Stimulated activated naive CD8-positive, alpha-beta T cell treated with anti-CD3 and anti-CD28 coated beads, Interleukin-15, Interleukin-2, amounts not matched to agents 100 ng/mL and 50 ng/mL, for 24 hours (primary cell): ENCODE measurements around the gene RYR3.

Source experiments
- H3K27ac Mint-ChIP-seq: one replicate; pipeline ENCODE4 v1.8.0; 2021; ENCODE audit warnings: mild to moderate bottlenecking, mixed read lengths
- H3K27me3 Mint-ChIP-seq: one replicate; pipeline ENCODE4 v1.8.0; 2021; ENCODE audit warnings: mixed read lengths
- H3K36me3 Mint-ChIP-seq: one replicate; pipeline ENCODE4 v1.8.0; 2021; ENCODE audit warnings: low read depth, mixed read lengths
- H3K4me1 Mint-ChIP-seq: one replicate; pipeline ENCODE4 v1.8.0; 2021; ENCODE audit warnings: low read depth, mixed read lengths
- H3K4me3 Mint-ChIP-seq: one replicate; pipeline ENCODE4 v1.8.0; 2021; ENCODE audit warnings: mild to moderate bottlenecking, mixed read lengths
- H3K9me3 Mint-ChIP-seq: one replicate; pipeline ENCODE4 v1.8.0; 2021; ENCODE audit warnings: mixed read lengths

Gene RYR3

GRCh38 chr15:33859992-33860545, 549.3 kb downstream of the RYR3 start:
- Mint-ChIP-seq H3K4me1 (no peaks in the 10 kb centered on the region), H3K27me3 (no peaks in the 10 kb centered on the region), H3K36me3 (peaks cover 18% of the 10 kb centered on the region), H3K9me3 (no peaks in the 10 kb centered on the region), H3K27ac (no peak overlapping the region), H3K4me3 (no peak overlapping the region)

GRCh38 chr15:33860754-33861153, 550.0 kb downstream of the RYR3 start:
- no peaks in the 10 kb centered on the region for H3K4me1 Mint-ChIP-seq
- H3K9me3 Mint-ChIP-seq, result no peaks in the 10 kb centered on the region
- H3K36me3 Mint-ChIP-seq, result peaks cover 24% of the 10 kb centered on the region
- H3K27ac Mint-ChIP-seq, result no peak overlapping the region
- H3K4me3 Mint-ChIP-seq, result no peak overlapping the region
- H3K27me3 Mint-ChIP-seq, result no peaks in the 10 kb centered on the region

- Mint-ChIP-seq H3K4me1 (no peaks in the 10 kb centered on the region), H3K27me3 (no peaks in the 10 kb centered on the region)
Measured at GRCh38 chr15:33864360-33865075, 553.8 kb downstream of the RYR3 start.

GRCh38 chr15:33865416-33865815, 554.6 kb downstream of the RYR3 start:
- Mint-ChIP-seq H3K36me3 (peaks cover 35% of the 10 kb centered on the region), H3K4me1 (no peaks in the 10 kb centered on the region), H3K27ac (no peak overlapping the region), H3K27me3 (no peaks in the 10 kb centered on the region), H3K9me3 (no peaks in the 10 kb centered on the region), H3K4me3 (no peak overlapping the region)

More at GRCh38 chr15:33864360-33865075, 553.8 kb downstream of the RYR3 start:
- no peak overlapping the region for H3K27ac Mint-ChIP-seq
- no peak overlapping the region for H3K4me3 Mint-ChIP-seq
- H3K36me3 Mint-ChIP-seq, result peaks cover 35% of the 10 kb centered on the region
- H3K9me3 Mint-ChIP-seq, result no peaks in the 10 kb centered on the region

DNA sequence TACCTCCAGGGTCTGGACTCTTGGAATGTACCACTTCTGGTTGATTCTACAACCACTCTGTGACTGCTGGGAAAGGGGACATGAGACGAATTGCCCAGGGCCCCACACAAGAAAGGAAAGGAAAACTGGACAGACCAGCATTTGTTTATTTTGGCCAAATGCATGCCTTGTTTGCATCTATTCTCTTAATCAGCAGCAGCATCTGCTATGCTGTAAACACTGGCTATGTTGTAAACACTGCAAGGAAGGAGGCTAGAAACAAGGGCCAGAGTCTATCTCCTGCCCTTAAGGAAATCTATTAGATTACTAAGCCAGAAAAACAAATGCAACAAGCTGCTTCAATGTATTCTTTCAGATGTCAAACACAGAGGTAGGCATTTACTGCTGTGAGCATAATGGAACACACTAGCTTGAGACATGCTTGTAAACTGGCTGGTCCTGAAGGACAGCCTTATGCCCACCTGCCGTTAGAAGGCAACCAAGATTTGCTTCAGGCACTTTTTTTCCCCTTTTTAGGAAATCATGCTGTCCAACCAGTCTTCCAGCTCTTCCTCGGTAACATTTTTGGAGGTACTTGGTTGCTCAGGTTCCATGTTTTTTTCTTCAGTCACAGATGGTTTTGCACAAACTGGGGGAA, 555.5 kb downstream of the RYR3 start:
- Mint-ChIP-seq H3K4me1 (no peaks in the 10 kb centered on the region), H3K4me3 (no peak overlapping the region), H3K9me3 (no peaks in the 10 kb centered on the region), H3K27me3 (no peaks in the 10 kb centered on the region), H3K27ac (no peak overlapping the region), H3K36me3 (peaks cover 35% of the 10 kb centered on the region)

- H3K4me3 Mint-ChIP-seq, result no peak overlapping the region
- no peaks in the 10 kb centered on the region for H3K4me1 Mint-ChIP-seq
- no peaks in the 10 kb centered on the region for H3K9me3 Mint-ChIP-seq
- no peak overlapping the region for H3K27ac Mint-ChIP-seq
- H3K27me3 Mint-ChIP-seq, result no peaks in the 10 kb centered on the region
- peaks cover 10% of the 10 kb centered on the region for H3K36me3 Mint-ChIP-seq
Measured at GRCh38 chr15:33871980-33872379, 561.2 kb downstream of the RYR3 start.

DNA sequence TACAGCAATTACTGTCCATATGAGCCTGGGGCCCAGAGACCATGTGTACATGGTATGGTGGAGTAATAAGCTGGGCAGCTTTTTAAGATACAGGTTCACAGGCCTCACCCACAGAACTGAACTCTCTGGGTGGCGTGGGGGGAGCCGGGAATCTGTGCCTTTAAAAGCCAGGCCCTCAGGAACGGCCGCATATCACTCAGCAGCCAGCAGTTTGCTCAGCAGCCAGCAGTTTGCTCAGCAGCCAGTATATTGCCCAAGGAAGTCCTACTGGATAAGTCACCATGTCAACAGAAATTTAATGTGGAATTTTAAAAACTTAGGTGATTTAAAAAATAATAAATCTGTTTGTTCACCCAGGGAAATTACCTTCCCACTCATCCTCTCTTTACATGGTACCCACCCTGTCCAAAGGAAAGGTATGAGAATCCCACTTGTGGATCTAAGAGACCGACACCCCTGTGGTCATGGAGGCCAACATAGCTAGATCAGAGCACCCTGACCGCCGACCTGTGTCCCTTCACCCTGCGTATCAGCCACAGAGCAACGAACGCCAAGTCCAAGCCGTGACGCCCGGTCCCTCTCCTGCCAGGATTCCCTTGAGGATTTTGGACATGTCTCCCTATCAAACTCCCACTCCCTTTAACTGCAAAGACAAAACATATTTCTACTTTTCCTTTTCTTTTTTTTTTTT, 561.8 kb downstream of the RYR3 start:
- Mint-ChIP-seq H3K36me3 (peaks cover 8% of the 10 kb centered on the region), H3K27me3 (no peaks in the 10 kb centered on the region), H3K4me1 (no peaks in the 10 kb centered on the region), H3K9me3 (no peaks in the 10 kb centered on the region), H3K4me3 (no peak overlapping the region), H3K27ac (no peak overlapping the region)

DNA sequence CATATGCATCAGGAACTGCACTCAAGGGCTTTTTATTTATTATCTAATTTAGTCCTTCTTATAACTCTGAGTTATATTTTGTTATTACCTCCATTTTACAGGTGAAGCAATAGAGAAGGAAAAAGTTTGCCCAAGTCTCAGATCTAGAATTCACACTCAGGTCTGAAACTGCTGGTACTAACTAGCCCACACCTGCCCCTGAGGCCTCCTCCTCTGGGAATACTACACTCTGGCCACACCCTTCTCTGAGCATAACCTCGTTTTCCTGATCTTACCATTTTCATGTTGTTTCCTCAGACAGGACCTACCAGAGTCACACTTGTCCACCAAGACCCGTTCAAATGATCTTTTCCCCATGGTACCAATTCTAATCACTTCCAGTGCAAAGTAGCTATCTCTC, 563.4 kb downstream of the RYR3 start:
- no peak overlapping the region for H3K27ac Mint-ChIP-seq
- peaks cover 8% of the 10 kb centered on the region for H3K36me3 Mint-ChIP-seq
- H3K9me3 Mint-ChIP-seq, result no peaks in the 10 kb centered on the region
- H3K4me3 Mint-ChIP-seq, result no peak overlapping the region
- no peaks in the 10 kb centered on the region for H3K27me3 Mint-ChIP-seq
- no peaks in the 10 kb centered on the region for H3K4me1 Mint-ChIP-seq

- Mint-ChIP-seq H3K9me3 (peaks cover 9% of the 10 kb centered on the region), H3K4me3 (no peak overlapping the region), H3K36me3 (peaks cover 7% of the 10 kb centered on the region), H3K27me3 (no peaks in the 10 kb centered on the region), H3K27ac (no peak overlapping the region), H3K4me1 (no peaks in the 10 kb centered on the region)
Measured at GRCh38 chr15:33882921-33883320, 572.2 kb downstream of the RYR3 start.

- Mint-ChIP-seq H3K36me3 (peaks cover 17% of the 10 kb centered on the region), H3K27ac (no peak overlapping the region), H3K4me3 (no peak overlapping the region), H3K27me3 (no peaks in the 10 kb centered on the region), H3K9me3 (peaks cover 15% of the 10 kb centered on the region), H3K4me1 (no peaks in the 10 kb centered on the region)
Measured at GRCh38 chr15:33888176-33888575, 577.4 kb downstream of the RYR3 start.

GRCh38 chr15:33894193-33894592, 583.4 kb downstream of the RYR3 start:
- H3K4me3 Mint-ChIP-seq, result no peak overlapping the region
- no peaks in the 10 kb centered on the region for H3K27me3 Mint-ChIP-seq
- no peak overlapping the region for H3K27ac Mint-ChIP-seq
- no peaks in the 10 kb centered on the region for H3K4me1 Mint-ChIP-seq
- H3K36me3 Mint-ChIP-seq, result peaks cover 5% of the 10 kb centered on the region
- H3K9me3 Mint-ChIP-seq, result peaks cover 6% of the 10 kb centered on the region

DNA sequence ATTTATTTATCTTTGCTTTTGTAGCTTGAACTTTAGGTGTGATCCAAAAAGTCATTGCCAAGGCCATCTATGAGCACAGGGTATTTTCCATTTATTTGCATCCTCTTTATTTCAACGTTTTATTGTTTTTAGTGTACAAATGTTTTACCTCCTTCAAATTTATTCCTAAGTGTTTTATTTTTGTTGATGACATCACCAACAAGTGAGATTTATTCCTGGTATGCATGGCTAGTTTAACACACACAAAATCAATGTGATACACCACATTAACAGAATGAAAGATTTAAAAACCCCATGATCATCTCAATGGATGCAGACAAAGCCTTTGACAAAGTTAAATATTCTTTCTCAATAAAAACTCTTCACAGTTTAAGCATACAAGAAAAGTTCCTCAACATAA, 591.3 kb downstream of the RYR3 start:
- Mint-ChIP-seq H3K9me3 (peaks cover 4% of the 10 kb centered on the region), H3K4me1 (no peaks in the 10 kb centered on the region), H3K27ac (no peak overlapping the region), H3K4me3 (no peak overlapping the region), H3K27me3 (no peaks in the 10 kb centered on the region), H3K36me3 (peaks cover 8% of the 10 kb centered on the region)

GRCh38 chr15:33903661-33904060, 592.9 kb downstream of the RYR3 start:
- H3K27ac Mint-ChIP-seq, result no peak overlapping the region
- H3K36me3 Mint-ChIP-seq, result peaks cover 8% of the 10 kb centered on the region
- H3K4me1 Mint-ChIP-seq, result no peaks in the 10 kb centered on the region
- H3K4me3 Mint-ChIP-seq, result no peak overlapping the region
- peaks cover 4% of the 10 kb centered on the region for H3K9me3 Mint-ChIP-seq
- no peaks in the 10 kb centered on the region for H3K27me3 Mint-ChIP-seq

- Mint-ChIP-seq H3K9me3 (no peaks in the 10 kb centered on the region), H3K4me1 (no peaks in the 10 kb centered on the region), H3K27ac (no peak overlapping the region), H3K36me3 (peaks cover 4% of the 10 kb centered on the region), H3K4me3 (no peak overlapping the region), H3K27me3 (no peaks in the 10 kb centered on the region)
Measured at GRCh38 chr15:33907326-33907725, 596.6 kb downstream of the RYR3 start.

- no peaks in the 10 kb centered on the region for H3K4me1 Mint-ChIP-seq
- H3K27me3 Mint-ChIP-seq, result no peaks in the 10 kb centered on the region
Measured at GRCh38 chr15:33908406-33908805, 597.6 kb downstream of the RYR3 start.

More at GRCh38 chr15:33908406-33908805, 597.6 kb downstream of the RYR3 start:
- peaks cover 4% of the 10 kb centered on the region for H3K36me3 Mint-ChIP-seq
- no peaks in the 10 kb centered on the region for H3K9me3 Mint-ChIP-seq
- H3K27ac Mint-ChIP-seq, result no peak overlapping the region
- no peak overlapping the region for H3K4me3 Mint-ChIP-seq
